OCI-LY1 (cell line): Measurements from ENCODE around the gene PROSER1.
A peak's percentile ranks its signal among the peaks of the same experiment; 100 is the strongest.

Experiments
- H2AFZ ChIP-seq: fragments of 200-600 bp; sonication (generic), shearing (Covaris generic); 2 replicates; pipeline ENCODE4 v1.6.0; 2014; ENCODE audit warnings: antibody characterized with exemption, mild to moderate bottlenecking, low read length
- H3F3A ChIP-seq: fragments of 200-600 bp; sonication (generic), shearing (Covaris generic); 2 replicates; pipeline ENCODE4 v1.6.0; 2014; ENCODE audit warnings: mild to moderate bottlenecking, antibody characterized with exemption, low read length, moderate library complexity; ENCODE audit not compliant: insufficient read depth
- H3K27ac ChIP-seq: fragments of 200-600 bp; sonication (generic); 2 replicates; pipeline ENCODE4 v1.5.1; 2014; ENCODE audit warnings: low read length, mixed run types, mild to moderate bottlenecking, low read depth; ENCODE audit not compliant: poor library complexity, severe bottlenecking
- H3K27me3 ChIP-seq: fragments of 200-600 bp; sonication (generic); 2 replicates; pipeline ENCODE4 v1.6.0; 2014; ENCODE audit warnings: antibody characterized with exemption, mild to moderate bottlenecking, low read length, moderate library complexity; ENCODE audit not compliant: insufficient read depth
- H3K36me3 ChIP-seq: fragments of 200-600 bp; sonication (generic); 2 replicates; pipeline ENCODE4 v1.6.1; 2014; ENCODE audit warnings: mild to moderate bottlenecking, antibody characterized with exemption, low read length, moderate library complexity, mixed read lengths; ENCODE audit not compliant: insufficient read depth
- H3K4me1 ChIP-seq: fragments of 200-600 bp; sonication (generic); 2 replicates; pipeline ENCODE4 v1.5.1; 2014; ENCODE audit warnings: mild to moderate bottlenecking, low read length, moderate library complexity; ENCODE audit not compliant: insufficient read depth, severe bottlenecking
- H3K4me2 ChIP-seq: fragments of 200-600 bp; sonication (generic), shearing (Covaris generic); 2 replicates; pipeline ENCODE4 v1.6.1; 2014; ENCODE audit warnings: low read length
- H3K4me3 ChIP-seq: fragments of 200-600 bp; sonication (generic); 2 replicates; pipeline ENCODE4 v1.5.1; 2014; ENCODE audit warnings: low read length, low read depth, mild to moderate bottlenecking, mixed read lengths; ENCODE audit not compliant: poor library complexity, severe bottlenecking
- H3K79me2 ChIP-seq: fragments of 200-600 bp; shearing (Covaris generic); 2 replicates; pipeline ENCODE4 v1.6.1; 2016; ENCODE audit warnings: mixed run types, low read length, mixed read lengths; ENCODE audit not compliant: insufficient read depth
- H3K9ac ChIP-seq: fragments of 200-600 bp; sonication (generic), shearing (Covaris generic); 2 replicates; pipeline ENCODE4 v1.6.1; 2014; ENCODE audit warnings: mild to moderate bottlenecking, low read length, mixed read lengths
- H3K9me2 ChIP-seq: fragments of 200-600 bp; sonication (generic), shearing (Covaris generic); 2 replicates; pipeline ENCODE4 v1.6.1; 2014; ENCODE audit warnings: low read depth, mild to moderate bottlenecking, low read length, mixed read lengths
- H3K9me3 ChIP-seq: fragments of 200-600 bp; shearing (Covaris generic); 2 replicates; pipeline ENCODE4 v1.6.1; 2014; ENCODE audit warnings: low read length, mixed read lengths
- H4K20me1 ChIP-seq: fragments of 200-600 bp; sonication (generic), shearing (Covaris generic); 2 replicates; pipeline ENCODE4 v1.6.0; 2016; ENCODE audit warnings: mild to moderate bottlenecking, low read length; ENCODE audit not compliant: insufficient read depth
- CTCF ChIP-seq: fragments of 200-600 bp; sonication (generic), shearing (Covaris generic); IDR thresholded peaks from 2 replicates; pipeline ENCODE4 v1.5.1; 2017; ENCODE audit warnings: mild to moderate bottlenecking, antibody characterized with exemption, low read length, moderate library complexity, mixed read lengths
- EZH2 ChIP-seq: fragments of 200-600 bp; sonication (generic), shearing (Covaris generic); IDR thresholded peaks from 2 replicates; pipeline ENCODE4 v1.8.0; 2017; ENCODE audit warnings: borderline replicate concordance, mixed run types, mild to moderate bottlenecking, antibody characterized with exemption, low read length, moderate library complexity, mixed read lengths

PROSER1 gene

DNA sequence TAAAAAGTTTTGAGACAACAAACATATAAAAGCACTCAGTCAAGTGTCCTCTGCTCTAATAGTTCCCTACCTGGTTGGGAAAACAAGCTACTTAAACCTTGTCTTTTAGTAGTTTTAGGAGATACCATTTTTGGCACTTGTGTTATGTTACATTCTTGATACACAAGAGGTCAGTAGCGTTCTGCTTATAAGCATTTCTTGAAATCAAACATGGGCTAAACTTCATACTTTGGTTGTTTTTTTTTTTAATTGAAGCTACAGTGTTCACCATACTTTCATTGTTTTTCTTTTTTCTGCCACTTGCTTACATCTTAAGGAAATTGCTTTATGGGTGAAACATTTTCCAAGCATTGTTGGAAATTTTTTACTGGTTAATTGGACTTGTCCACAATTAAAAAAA is 13.3 kb upstream of the PROSER1 start:
- H3K9ac ChIP-seq: no peak overlapping the region
- no peaks in the 10 kb centered on the region for H3K9me3 ChIP-seq
- no peak overlapping the region for H2AFZ ChIP-seq
- no peaks in the 10 kb centered on the region for H3K27me3 ChIP-seq
- H3K27ac ChIP-seq: no peak overlapping the region
- H3K4me1 ChIP-seq: no peaks in the 10 kb centered on the region
- no peaks in the 10 kb centered on the region for H3K36me3 ChIP-seq
- H3K4me2 ChIP-seq: no peak overlapping the region
- H3F3A ChIP-seq: no peaks in the 10 kb centered on the region
- H3K79me2 ChIP-seq: no peaks in the 10 kb centered on the region
- TF ChIP-seq CTCF: peak; percentile 55
- no peak for TF ChIP-seq EZH2
- no peaks in the 10 kb centered on the region for H3K9me2 ChIP-seq
- no peaks in the 10 kb centered on the region for H4K20me1 ChIP-seq
- H3K4me3 ChIP-seq: no peak overlapping the region

DNA sequence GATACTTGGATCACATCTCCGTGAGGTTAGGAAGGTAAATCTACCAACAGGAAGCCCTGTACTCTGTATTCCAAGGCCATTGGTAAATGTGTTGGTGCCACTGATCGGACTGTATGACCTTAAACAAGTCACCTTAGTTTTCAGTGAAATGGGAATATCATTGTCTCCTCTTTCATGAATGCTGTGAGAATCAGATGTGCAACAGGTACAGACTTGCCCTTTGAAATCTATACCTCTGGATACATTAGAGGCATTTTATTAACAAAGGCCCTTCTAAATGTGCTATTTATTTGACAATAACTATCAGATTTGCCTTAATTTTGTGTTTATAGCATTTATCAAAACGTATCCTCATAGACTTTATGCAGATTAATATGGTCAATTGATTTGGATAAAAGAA is 11.4 kb upstream of the PROSER1 start:
- Histone ChIP-seq H3F3A (no peaks in the 10 kb centered on the region), H3K4me1 (no peaks in the 10 kb centered on the region), H2AFZ (no peak overlapping the region), H3K9me3 (no peaks in the 10 kb centered on the region), H3K27ac (no peak overlapping the region), H3K4me3 (no peak overlapping the region), H3K4me2 (no peak overlapping the region), H3K27me3 (no peaks in the 10 kb centered on the region), H3K9me2 (no peaks in the 10 kb centered on the region), H4K20me1 (no peaks in the 10 kb centered on the region), H3K79me2 (no peaks in the 10 kb centered on the region), H3K9ac (no peak overlapping the region), H3K36me3 (peaks cover 3% of the 10 kb centered on the region; the same call in 1 of the 2 replicates)
- TF ChIP-seq EZH2 (no peak), CTCF (no peak)

GRCh38 chr13:39048806-39049205 is 10.9 kb upstream of the PROSER1 start:
- Histone ChIP-seq H3K27ac (no peak overlapping the region), H4K20me1 (no peaks in the 10 kb centered on the region), H3K9me3 (no peaks in the 10 kb centered on the region), H3K9ac (no peak overlapping the region), H3K27me3 (no peaks in the 10 kb centered on the region), H3K4me1 (no peaks in the 10 kb centered on the region), H3F3A (no peaks in the 10 kb centered on the region), H3K36me3 (peaks cover 3% of the 10 kb centered on the region; the same call in 1 of the 2 replicates), H2AFZ (no peak overlapping the region), H3K79me2 (no peaks in the 10 kb centered on the region), H3K4me2 (no peak overlapping the region), H3K4me3 (no peak overlapping the region), H3K9me2 (no peaks in the 10 kb centered on the region)
- TF ChIP-seq EZH2: no peak
- TF ChIP-seq CTCF: no peak
